Hematopoietic multipotent progenitor cell treated with erythropoietin and hydrocortisone succinate and interleukin-3 and kit ligand, for 4 days (in vitro differentiated cells): ENCODE measurements around the gene CST6.

Experiments
- DNase-seq: peaks from one replicate; pipeline ENCODE4 v3.0.0-alpha.2; 2015

CST6 gene

DNA sequence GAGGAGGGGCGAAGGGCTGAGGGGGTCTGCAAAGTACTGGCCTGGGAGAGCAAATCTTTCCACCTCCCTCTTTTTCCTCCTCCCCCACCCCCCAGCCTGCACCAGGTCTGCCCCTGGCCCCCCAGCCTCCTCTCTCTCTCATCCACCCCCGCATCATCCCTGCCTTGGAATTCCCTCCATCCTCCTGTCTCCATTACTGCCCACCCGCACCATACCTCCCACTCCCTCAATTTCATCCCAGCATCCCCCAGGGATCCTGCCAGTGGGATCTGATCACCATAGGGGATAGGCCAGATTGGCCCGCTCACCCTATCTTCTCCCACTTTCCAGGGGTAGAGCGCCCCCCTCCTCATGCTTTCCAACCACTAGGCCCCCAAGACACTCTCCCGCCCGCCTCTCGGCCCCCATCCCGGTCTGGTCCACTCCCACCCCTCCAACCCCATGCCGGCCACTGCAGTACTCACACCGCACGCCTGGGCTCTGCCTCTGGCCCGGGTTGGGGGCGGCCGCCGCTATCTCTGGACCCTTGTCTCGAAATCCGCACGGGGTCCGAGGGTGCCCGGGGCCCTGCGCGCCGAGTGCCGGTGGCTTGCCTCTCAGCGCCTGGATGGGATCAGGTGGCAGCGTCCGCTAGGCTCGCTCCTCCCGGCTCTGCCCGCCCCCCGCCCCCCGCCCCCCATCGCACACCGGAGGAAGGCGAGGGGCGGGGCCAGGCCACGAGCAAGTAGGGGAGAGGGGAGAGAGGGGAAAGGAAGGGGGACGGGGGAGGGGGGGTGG is 36.9 kb downstream of the CST6 start, which contains the start of gene GAL3ST3:
Gene GAL3ST3, minus strand, starts transcription at position 615 of the 777 bp plus-strand sequence. CDS start 3,746 bp downstream, outside the sequence.
- DNase-seq: peak; percentile 25

DNA sequence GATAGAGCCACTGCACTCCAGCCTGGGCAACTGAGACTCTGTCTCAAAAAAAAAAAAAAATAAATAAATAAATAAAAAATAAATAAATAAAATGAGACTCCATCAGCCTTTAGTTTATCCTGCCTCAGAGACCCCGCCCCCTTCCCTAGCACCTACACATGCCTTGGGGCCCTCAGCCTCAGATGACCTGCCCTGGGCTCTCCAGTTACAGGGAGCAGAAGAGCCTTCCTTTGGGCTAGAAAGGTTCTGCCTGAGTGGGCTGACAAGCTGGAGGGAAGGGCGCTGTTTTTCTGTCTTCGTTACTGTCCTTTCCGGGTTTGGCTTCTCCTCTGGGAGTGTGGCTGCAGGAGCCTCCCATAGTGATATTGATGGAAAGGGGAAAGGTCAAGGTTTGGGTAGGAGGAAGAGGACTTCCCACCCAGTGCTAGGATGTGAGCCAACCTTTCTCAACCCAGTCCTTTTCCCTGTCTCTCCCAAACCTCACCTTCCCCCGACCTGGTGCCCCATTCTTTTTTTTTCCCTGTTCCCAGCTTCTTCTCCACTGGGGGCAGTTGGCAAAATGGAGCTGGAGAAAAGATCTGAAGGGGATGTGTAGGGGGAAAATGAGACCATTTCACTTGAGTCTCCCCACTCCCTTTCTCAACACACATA is 38.9 kb downstream of the CST6 start:
- DNase-seq: no peak

DNA sequence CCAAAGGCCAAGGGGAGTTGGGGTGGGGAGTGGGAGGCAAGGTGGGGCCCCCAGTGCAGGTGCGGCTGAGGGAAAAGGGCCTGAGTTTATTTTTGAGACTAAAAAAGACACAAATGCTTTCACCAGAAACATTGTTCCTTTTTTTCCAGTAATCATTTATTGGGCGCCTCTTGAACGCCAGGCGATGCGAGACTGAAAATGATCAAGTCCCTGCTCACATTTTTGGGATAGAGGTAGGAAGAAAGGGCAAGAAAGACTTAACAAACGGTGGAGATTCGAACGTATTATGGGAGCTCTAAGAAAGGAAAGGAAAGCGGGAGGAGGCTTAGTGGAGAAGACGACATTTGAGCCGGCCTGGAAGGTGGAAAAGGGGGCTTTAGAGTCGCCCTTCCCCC is 39.6 kb downstream of the CST6 start:
- DNase-seq: no peak

DNA sequence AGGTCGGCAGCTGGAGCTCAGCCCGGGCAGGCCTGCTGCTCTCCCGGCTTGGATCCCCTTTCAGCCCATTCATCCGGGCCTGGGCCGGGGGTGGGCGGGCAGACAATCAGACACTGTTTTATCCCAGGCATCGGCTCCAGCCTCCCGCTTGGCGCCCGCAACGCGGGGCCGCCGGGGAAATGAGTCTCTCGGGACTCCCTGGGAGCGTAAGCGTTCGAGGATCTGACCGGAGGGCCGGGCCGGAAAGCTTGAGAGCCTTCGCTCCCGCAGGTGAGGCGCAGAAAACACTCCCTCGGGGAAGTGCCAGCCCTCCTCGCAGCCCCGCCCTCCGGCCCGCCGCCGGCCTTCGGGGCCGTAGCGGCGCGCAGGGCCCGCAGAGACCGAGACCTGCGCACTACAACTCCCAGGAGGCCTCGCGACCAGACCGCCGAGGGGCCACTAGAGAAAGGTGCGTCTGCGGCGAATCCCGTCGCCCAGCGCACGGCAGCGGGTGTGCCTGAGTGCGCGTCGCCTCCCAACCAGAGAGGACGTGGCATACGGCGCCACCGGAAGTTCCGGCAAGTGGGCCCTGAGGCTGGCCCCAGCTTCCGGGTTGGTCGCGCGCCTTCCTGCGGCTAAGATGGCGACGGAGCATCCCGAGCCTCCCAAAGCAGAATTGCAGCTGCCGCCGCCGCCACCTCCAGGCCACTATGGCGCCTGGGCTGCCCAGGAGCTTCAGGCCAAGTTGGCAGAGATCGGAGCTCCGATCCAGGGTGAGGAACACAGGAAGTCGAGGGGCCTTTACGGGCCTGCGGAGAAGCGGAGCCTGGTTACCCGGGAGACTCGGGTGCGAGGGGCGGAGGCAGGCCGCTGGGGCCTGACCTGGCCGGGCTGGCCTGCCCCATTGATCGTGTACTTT is 40.2 kb downstream of the CST6 start, which contains the start of gene SF3B2:
Gene SF3B2, plus strand, starts transcription at position 599 of the 898 bp plus-strand sequence. Its CDS starts 21 bp downstream, at position 620.
- peak; percentile 99 for DNase-seq

DNA sequence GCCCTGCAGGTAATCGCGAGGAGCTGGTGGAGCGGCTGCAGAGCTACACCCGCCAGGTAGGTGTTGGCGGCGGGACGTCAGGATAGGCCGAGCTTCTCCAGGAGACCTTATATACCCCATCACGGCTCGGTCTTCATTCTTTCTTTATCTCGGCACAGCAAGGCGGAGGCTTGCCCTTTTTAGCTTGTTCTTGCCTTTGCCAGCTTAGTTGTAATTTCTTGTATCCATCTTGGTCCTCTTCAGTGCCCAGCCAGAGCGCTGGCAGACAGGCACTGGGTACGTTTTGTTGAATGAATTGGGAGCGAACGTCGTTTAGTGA is 40.8 kb downstream of the CST6 start:
- no peak for DNase-seq

DNA sequence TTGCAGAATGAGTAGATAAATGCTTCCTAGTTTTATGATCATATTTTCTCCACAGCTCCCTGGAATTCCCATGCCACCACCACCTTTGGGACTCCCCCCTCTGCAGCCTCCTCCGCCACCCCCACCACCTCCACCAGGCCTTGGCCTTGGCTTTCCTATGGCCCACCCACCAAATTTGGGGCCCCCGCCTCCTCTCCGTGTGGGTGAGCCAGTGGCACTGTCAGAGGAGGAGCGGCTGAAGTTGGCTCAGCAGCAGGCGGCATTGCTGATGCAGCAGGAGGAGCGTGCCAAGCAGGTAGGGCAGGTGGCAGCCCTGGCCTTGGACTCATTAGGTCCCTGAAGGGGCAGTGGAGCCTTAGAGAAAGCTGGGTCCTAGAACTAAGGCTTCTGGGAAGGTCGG is 43.2 kb downstream of the CST6 start:
- no peak for DNase-seq

DNA sequence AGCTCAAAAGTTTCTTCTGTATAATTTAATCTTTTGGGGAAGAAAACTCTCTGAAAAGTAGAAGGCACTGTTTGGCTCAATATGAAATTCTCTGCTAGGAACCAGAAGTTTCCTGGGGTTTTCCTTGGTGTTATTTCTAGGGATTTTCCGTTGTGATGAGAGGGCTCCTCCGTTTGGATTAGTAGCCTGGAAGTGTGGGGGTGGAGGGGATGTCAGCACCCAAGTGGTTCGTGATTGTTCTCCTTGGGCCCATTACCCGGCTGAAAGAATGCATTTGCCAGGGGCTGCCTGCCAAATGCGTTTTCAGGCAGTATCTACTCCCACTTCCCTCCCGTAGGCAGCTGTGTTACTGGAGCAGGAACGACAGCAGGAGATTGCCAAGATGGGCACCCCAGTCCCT is 44.7 kb downstream of the CST6 start:
- no peak for DNase-seq

DNA sequence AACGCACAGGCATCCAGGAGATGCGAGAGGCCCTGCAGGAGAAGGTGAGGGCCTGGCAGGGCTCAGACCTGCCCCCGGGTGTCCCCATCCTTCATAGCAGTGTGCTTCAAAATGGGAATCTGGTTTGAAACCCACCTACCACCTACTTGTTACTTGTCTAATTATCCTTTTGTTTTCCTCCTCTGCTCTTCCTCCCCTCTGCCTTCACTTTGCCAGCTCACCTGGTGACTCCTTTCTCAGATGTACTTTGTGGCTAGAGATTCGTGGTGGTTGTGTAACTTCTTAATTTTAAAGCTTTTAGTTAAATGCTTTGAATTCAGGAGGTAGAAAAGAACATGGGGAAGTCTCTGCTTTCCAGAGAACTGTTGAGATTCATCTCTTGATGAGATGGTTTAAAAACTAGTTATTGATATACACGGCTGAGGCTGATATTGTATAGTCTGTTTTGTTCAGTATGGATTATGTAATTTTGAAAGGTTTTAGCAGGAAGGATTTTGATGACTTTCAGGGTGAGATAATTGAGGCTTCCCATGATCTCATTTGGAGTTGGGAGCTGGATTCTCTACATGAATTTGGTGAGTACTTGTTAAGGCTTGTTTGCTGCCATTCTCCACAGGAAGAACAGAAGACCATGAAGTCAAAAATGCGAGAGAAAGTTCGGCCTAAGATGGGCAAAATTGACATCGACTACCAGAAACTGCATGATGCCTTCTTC is 48.3 kb downstream of the CST6 start:
- no peak for DNase-seq

DNA sequence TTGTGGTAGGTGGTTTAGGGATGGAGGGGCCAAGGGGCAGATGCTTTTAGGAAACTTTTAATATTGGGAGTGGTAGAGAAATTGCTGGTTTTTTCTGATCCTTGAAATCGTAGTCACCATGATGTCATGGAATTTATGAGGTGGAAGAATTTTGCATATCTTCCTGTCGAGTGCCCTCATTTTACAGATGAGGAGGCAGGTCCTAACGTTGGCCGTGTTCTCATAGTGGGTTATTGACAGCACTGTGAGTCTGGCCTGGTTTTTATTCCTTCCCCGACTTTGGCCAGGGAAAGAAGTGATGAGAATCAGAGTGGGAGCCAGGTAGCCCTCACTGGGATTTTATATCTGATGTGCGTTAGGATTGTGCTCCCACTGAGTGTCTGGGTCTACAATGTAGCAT is 49.5 kb downstream of the CST6 start:
- no peak for DNase-seq

DNA sequence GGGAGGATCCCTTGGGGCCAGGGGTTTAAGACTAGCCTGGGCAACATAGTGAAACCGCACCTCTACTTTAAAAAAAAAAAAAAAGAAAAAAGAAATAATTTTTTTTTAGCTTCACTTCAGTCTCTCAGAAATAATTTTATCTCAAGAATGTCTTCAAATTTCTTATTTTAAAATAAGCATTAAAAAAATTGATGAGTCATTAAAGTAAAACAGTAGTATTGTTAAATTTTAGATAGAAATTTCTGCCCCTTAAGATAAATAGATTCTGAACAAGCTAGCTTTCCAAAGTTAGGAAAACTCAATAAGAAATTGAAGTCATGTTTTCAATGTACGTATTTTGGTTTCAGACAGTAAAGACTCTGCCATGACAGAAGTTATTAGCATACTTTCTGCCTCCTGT is 50.6 kb downstream of the CST6 start:
- DNase-seq: no peak
